ENCODE measurements around the gene AURKAIP1. TPM values are rescaled to one million over a fixed set of nuclear protein-coding genes. Genes with fewer than 3 reads are reported as not detected.
A peak's percentile ranks its signal among the peaks of the same experiment; 100 is the strongest.

Gene AURKAIP1
- total and polyA plus RNA-seq, 2 of the 13 experiments (the other 11 are each of a cell fraction or from before 2014, with no cell fraction given), result 69.5 to 175 TPM

DNA sequence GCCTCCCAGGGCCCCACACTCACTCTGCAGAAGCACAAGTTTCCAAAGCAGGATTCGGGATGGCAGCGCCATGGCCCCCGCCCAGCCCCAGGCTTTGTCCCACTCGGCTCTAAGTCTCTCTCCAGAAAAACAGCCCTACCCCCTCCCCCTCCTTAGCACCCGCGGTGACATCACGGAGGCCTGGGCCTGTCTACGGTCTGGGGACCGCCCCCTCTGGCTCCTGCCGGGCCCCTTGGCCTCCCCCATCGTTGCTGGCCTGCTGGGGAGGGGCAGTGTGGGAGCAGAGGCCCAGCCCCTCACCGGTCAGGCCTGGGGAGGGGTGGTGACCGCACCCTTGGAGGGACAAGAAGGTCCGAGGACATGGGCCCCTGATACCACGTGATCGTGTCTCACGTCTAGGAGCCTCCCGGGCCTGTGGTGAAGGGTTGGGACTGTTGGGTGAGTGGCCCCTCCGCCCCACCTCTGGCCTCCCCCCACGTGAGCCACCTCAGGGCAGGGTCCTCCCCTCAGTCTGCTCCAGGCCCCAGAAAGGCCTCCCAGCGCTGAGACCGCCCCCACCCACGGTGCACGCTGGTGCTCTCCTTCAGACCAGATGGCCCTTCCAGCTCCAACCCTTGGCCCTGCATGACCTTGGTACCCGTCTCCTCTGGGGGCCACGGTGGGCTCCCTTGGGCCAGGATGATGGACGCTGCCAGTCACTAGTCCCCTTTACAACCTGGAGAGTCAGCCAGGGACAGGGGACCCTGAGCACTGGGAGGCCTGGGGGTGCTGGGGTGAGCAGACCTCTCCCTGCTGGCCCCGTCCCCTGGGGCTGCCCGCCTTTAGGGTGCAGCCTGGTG, 16.4 kb downstream of the AURKAIP1 start, which contains the start of gene MXRA8 (continued):
- TF ChIP-seq, protein P1, sequence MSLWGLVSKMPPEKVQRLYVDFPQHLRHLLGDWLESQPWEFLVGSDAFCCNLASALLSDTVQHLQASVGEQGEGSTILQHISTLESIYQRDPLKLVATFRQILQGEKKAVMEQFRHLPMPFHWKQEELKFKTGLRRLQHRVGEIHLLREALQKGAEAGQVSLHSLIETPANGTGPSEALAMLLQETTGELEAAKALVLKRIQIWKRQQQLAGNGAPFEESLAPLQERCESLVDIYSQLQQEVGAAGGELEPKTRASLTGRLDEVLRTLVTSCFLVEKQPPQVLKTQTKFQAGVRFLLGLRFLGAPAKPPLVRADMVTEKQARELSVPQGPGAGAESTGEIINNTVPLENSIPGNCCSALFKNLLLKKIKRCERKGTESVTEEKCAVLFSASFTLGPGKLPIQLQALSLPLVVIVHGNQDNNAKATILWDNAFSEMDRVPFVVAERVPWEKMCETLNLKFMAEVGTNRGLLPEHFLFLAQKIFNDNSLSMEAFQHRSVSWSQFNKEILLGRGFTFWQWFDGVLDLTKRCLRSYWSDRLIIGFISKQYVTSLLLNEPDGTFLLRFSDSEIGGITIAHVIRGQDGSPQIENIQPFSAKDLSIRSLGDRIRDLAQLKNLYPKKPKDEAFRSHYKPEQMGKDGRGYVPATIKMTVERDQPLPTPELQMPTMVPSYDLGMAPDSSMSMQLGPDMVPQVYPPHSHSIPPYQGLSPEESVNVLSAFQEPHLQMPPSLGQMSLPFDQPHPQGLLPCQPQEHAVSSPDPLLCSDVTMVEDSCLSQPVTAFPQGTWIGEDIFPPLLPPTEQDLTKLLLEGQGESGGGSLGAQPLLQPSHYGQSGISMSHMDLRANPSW (CRISPR knock-in tag; IDR thresholded peaks at IDR 0.05; ENCODE audit: borderline replicate concordance), result no peak
- TF ChIP-seq PCBP1 (IDR thresholded peaks at IDR 0.05; ENCODE audit: borderline replicate concordance, low read depth, low read length) (0 out of 2 replicates have a peak, but pooled peaks have one; percentile 40), AGO1 (IDR thresholded peaks at IDR 0.05; ENCODE audit: low read depth, low read length, poor library complexity, severe bottlenecking) (peak; percentile 92), MIXL1 (CRISPR knock-in tag; IDR thresholded peaks at IDR 0.05) (no peak), ERF (CRISPR knock-in tag; IDR thresholded peaks at IDR 0.05) (no peak), REL (CRISPR knock-in tag; conservative IDR thresholded peaks at IDR 0.05) (no peak), SMARCC2 (IDR thresholded peaks at IDR 0.05) (no peak), PHF5A (CRISPR knock-in tag; IDR thresholded peaks at IDR 0.05; ENCODE audit: low read depth, unreplicated experiment) (peak; percentile 33), REPIN1 (CRISPR knock-in tag; IDR thresholded peaks at IDR 0.05; ENCODE audit: borderline replicate concordance, low read depth) (peak; percentile 47; the same call in 1 of the 2 replicates), SRSF1 (optimal IDR thresholded peaks at IDR 0.05; ENCODE audit: low read depth, low read length) (peak; percentile 94), ZNF83 (CRISPR knock-in tag; IDR thresholded peaks at IDR 0.05; ENCODE audit: borderline replicate concordance) (no peak), FOXP1 (IDR thresholded peaks at IDR 0.05) (no peak), FOXP1 (CRISPR knock-in tag; IDR thresholded peaks at IDR 0.05) (peak; percentile 9; the same call in 1 of the 2 replicates), MXI1 (IDR thresholded peaks at IDR 0.05; ENCODE audit: borderline replicate concordance, low read depth, low read length) (peak; percentile 46; the same call in 1 of the 3 replicates), ZNF543 (CRISPR knock-in tag; IDR thresholded peaks at IDR 0.05) (peak; percentile 73), ZNF292 (CRISPR knock-in tag; IDR thresholded peaks at IDR 0.05; ENCODE audit: borderline replicate concordance, low read depth) (no peak), ZBTB20 (CRISPR knock-in tag; IDR thresholded peaks at IDR 0.05; ENCODE audit: borderline replicate concordance, low read depth) (peak; percentile 36; the same call in 1 of the 2 replicates), ZNF547 (CRISPR knock-in tag; IDR thresholded peaks at IDR 0.05) (peak; percentile 15; the same call in 1 of the 2 replicates), PAX8 (CRISPR knock-in tag; IDR thresholded peaks at IDR 0.05; ENCODE audit: borderline replicate concordance) (0 out of 2 replicates have a peak, but pooled peaks have one; percentile 26)
- TF ChIP-seq, protein P2, sequence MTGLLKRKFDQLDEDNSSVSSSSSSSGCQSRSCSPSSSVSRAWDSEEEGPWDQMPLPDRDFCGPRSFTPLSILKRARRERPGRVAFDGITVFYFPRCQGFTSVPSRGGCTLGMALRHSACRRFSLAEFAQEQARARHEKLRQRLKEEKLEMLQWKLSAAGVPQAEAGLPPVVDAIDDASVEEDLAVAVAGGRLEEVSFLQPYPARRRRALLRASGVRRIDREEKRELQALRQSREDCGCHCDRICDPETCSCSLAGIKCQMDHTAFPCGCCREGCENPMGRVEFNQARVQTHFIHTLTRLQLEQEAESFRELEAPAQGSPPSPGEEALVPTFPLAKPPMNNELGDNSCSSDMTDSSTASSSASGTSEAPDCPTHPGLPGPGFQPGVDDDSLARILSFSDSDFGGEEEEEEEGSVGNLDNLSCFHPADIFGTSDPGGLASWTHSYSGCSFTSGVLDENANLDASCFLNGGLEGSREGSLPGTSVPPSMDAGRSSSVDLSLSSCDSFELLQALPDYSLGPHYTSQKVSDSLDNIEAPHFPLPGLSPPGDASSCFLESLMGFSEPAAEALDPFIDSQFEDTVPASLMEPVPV (CRISPR knock-in tag; IDR thresholded peaks at IDR 0.05), result peak; percentile 83
- TF ChIP-seq, protein P3, sequence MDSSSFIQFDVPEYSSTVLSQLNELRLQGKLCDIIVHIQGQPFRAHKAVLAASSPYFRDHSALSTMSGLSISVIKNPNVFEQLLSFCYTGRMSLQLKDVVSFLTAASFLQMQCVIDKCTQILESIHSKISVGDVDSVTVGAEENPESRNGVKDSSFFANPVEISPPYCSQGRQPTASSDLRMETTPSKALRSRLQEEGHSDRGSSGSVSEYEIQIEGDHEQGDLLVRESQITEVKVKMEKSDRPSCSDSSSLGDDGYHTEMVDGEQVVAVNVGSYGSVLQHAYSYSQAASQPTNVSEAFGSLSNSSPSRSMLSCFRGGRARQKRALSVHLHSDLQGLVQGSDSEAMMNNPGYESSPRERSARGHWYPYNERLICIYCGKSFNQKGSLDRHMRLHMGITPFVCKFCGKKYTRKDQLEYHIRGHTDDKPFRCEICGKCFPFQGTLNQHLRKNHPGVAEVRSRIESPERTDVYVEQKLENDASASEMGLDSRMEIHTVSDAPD (CRISPR knock-in tag; IDR thresholded peaks at IDR 0.05), result no peak
- TF ChIP-seq, protein P4, sequence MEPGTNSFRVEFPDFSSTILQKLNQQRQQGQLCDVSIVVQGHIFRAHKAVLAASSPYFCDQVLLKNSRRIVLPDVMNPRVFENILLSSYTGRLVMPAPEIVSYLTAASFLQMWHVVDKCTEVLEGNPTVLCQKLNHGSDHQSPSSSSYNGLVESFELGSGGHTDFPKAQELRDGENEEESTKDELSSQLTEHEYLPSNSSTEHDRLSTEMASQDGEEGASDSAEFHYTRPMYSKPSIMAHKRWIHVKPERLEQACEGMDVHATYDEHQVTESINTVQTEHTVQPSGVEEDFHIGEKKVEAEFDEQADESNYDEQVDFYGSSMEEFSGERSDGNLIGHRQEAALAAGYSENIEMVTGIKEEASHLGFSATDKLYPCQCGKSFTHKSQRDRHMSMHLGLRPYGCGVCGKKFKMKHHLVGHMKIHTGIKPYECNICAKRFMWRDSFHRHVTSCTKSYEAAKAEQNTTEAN (CRISPR knock-in tag; conservative IDR thresholded peaks at IDR 0.05), result 0 out of 2 replicates have a peak, but pooled peaks have one; percentile 20
